HCT116 (cell line): ENCODE measurements around the gene CHKA.

ENCODE experiments used
- CTCF ChIP-seq, 3 experiments: fragments of 200-600 bp in 1 of 3; sonication (generic) in 1 of 3; IDR thresholded peaks in 2 of 3; conservative IDR thresholded peaks in 1 of 3; 2 replicates each; pipeline ENCODE4 v1.5.1; 2012 to 2017; ENCODE audit warnings: low read depth in 2 of 3, low read length in 2 of 3, antibody characterized with exemption in 1 of 3, borderline replicate concordance in 1 of 3, control low read depth in 1 of 3, mild to moderate bottlenecking in 1 of 3, mixed read lengths in 1 of 3, mixed run types in 1 of 3, moderate library complexity in 1 of 3; ENCODE audit not compliant: insufficient read depth in 1 of 3
- POLR2A ChIP-seq: IDR thresholded peaks from 2 replicates; pipeline ENCODE4 v1.7.0; 2011; ENCODE audit warnings: borderline replicate concordance; ENCODE audit not compliant: insufficient read depth, insufficient read length; ENCODE audit errors: extremely low read depth
- POLR2AphosphoS5 ChIP-seq: IDR thresholded peaks from 2 replicates; pipeline ENCODE4 v1.6.1; 2011; ENCODE audit warnings: mild to moderate bottlenecking, low read depth, low read length, moderate library complexity
- TCF7L2 ChIP-seq: IDR thresholded peaks from 2 replicates; pipeline ENCODE4 v1.7.0; 2011; ENCODE audit warnings: borderline replicate concordance, inconsistent platforms; ENCODE audit not compliant: insufficient read depth, insufficient read length; ENCODE audit errors: extremely low read depth

- TF ChIP-seq CTCF (IDR thresholded peaks at IDR 0.05 in 2 of 3, conservative IDR thresholded peaks at IDR 0.05 in 1 of 3; ENCODE audit: borderline replicate concordance in 1 of 3, insufficient read depth in 1 of 3, low read depth in 2 of 3, low read length in 2 of 3) = no peak
- TF ChIP-seq TCF7L2 = no peak
- no peak for TF ChIP-seq POLR2A
- TF ChIP-seq POLR2AphosphoS5 = no peak
Observed at GRCh38 chr11:68089679-68090078, 31.5 kb downstream of the CHKA start.
